Measurements from ENCODE around the gene KPNB1.
A peak's percentile ranks its signal among the peaks of the same experiment; 100 is the strongest.

The KPNB1 gene

DNA sequence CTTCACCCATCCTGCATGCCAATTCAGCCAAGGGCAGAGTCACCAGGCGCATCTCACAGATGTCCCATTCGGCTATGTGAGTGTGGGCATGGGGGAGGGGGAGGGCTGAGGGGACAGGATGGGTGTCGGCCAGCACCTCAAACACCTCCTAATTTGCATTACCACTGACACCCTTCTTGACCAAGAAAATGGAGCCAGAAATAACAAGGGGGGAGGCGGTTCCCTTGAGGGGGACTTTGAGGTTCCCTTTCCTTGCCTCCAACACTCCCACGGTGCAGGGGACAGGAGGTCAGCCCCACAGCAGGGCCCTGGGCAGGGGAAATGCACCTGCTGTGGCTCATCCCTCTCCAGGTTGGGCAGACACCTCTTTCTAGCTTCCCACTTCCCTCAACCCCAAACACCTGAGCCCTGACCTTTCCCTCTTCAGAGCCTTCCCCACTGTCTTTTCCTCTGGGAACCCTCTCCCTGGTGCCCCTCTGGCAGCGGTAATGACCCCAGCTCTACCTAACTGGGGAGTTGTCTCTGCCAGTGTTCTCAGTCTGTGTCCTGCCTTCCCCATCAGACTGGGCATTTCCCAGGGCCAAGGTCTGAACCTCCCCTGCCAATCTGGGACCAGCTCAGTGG lies 65.2 kb downstream of the KPNB1 start:
- DNase-seq: no peak

DNA sequence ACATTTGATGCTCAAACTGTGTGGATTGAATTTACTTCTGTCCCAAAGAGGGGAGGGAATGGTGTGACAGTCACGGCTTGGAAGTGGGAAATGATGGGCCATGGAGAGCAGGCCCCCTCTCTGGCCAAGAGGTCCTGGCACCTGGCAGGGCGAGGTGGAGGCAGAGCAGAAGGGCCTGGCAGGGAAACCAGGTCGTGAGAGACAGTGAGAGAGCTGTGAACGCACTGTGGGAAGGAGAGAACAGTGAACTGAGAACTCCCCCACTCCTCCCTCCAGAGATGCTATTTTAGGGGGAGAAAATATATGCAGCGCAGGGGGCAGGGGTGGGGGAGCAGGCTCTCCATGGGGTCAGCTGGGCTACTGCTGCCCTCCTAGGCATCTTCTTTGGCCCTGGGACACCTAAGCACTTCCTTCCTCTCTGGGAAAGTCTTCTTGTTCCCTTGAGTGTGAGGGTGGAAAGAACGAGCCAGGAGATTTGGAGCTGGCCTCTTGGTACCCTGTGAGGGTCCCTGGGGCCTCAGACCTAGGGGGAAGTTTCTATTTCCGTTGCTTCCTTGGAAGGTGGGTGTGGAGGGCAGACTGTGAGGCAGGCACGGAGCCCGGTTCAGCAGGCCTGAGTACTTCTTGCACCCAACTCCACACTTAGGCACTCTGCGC lies 66.1 kb downstream of the KPNB1 start:
- DNase-seq: no peak

DNA sequence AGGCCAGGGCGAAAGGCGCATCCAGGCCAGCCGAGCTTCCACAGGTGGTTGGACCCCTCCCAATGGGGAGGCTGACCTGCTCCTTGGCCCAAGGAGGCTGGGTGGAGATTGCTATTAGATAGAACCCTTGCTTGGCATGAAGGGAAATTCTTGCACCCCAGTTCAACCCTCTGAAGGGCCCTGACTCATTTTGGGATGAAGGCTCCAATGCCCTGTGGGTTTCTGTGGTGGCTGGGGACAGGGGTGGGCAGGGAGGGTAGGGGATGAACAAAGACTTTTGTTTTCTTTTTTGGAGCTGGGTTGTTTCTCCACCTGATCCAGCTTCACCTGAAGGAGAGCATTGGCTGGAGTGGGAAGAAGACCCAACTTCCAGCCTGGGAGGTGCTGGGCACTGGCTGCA lies 66.7 kb downstream of the KPNB1 start:
- DNase-seq: no peak

DNA sequence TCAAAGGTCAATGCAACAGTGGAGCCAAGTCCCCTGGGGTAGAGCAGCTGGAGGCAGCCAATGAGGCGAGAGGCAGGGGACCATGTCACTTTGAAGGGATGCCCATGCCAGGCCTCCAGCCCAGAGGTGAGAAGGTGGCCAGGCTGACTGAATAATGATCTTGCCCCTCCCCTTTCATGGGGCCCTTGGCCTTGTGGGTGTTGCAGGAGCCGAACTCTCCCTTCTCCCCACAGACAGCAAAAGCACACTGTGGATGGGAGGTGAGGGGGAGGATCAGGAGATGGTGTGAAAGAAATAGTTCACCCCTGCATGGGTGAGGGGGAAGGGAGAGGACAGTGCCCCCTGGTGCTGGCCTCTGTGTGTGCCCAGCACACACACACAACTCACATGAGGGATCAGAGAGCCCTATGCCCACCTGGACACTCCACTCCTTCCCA lies 67.6 kb downstream of the KPNB1 start:
- DNase-seq: no peak

DNA sequence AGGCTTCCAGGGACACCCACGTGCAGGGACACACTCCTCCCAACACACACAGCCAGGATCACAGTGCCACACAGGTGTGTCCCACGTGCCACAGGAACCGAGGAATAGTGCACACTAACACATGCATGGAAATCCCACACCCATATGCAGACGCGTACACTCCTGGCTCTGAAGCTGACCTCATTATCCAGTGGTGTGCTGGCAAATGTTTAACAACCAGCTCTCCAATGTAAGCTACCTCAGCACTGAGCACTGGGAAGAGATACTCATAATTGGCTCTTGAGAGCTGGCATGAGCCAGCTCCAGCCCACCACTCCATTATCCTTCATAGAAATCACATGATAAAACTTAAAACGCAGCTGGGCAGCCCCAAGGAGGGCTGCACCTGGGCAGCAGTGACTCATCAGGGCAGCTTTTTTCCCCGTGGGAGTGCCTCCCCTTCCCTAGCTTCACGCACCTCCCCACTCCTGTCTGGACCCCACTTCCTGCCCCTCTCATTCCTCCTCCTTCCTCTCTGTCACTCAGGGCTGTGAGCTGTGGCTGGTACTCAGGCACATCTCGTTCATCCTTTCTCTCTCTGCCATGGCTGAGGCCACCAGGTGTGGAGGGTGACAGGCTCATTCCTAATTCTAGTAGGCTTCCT lies 68.4 kb downstream of the KPNB1 start:
- DNase-seq: no peak

DNA sequence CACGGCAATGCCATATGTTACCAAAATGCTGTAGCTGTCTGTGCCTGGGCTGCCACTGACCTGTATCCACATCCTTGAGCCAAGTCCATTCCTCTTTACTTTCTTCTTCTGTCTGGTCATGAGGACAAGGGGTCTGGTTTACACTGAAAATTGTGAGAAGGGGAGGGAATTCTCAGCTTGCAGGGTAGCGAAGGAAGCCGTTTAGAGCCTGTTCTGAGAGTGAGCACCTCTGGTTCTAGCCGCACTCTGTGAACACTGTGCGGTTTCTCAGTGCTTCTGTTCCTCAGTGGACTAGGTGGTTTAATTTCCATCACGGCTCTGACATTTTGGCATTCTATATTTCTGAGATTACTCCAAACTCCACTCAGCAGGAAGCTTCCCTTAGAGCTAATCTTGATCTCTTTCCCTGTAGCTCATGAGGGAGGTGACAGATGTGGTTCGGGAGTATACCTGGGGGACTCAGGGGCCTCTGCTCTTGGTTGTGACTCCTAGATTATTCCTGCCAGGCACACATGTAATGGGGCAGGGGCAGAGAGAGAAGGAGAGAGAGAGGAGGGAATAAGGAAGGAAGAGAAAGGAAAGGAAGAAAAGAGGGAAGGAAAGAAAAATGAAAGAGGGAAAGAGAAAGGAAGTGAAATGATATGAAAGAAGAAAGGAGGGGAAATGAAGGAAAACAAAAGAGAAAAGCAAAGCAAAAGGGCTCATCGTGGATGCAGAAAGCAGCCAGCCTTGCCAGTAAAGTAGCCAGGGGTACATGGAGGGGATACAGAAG lies 69.1 kb downstream of the KPNB1 start:
- no peak for DNase-seq

DNA sequence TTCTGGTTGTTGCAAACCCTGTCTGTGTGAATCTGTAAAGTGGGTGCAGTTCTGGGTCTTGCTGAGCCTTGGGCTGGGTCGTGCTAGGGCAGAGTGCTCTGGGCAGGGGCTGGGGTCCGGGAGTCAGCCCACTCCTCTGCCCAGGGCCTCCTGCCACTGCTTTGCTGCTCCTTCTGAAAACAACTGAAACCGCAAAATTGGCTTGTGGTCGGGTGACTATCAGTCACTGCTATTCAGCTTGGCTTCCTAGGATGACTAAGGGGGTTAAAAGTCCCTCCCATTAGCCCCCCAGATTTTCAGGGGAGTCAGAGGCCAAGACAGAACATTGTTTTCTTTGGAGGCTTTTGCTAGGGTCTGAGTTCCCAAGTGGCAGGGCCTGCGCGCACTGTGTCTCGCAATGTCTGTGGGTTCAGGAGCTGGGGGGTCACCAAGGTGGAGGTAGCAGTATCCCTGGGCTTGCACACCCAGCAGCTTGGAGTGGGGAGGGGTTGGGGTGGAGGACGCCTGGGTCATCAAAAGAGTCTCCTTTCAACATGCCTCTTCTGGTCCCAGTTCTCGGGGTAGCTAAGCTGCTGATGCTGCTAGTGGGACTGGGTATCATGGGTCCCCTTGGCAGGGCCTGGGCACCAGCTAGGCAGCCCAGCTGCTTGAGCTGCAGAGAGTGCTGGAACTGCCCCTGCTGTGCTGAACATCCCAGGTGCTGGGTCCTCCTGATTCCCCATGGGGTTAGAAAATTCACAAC lies 69.9 kb downstream of the KPNB1 start:
- DNase-seq: no peak

DNA sequence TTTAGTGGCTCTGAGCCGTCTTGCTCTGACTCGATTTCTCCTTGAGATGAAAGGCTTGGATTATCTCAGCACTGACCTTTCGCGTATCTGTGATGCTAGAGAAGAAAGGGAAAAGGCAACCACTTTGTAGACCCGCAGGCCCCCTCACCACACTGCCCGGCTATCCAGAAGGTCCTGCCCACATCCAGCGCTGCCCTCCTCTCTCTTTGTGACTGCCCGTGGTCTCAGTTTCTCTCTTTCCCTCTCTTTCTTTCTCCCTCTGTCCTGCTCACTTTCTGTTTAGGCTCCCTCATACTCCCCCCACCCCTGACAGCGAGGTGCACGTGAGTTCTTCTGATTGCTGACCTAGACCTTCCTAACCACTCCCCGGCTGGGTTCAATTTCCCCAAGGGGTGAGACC lies 70.5 kb downstream of the KPNB1 start:
- DNase-seq: no peak

DNA sequence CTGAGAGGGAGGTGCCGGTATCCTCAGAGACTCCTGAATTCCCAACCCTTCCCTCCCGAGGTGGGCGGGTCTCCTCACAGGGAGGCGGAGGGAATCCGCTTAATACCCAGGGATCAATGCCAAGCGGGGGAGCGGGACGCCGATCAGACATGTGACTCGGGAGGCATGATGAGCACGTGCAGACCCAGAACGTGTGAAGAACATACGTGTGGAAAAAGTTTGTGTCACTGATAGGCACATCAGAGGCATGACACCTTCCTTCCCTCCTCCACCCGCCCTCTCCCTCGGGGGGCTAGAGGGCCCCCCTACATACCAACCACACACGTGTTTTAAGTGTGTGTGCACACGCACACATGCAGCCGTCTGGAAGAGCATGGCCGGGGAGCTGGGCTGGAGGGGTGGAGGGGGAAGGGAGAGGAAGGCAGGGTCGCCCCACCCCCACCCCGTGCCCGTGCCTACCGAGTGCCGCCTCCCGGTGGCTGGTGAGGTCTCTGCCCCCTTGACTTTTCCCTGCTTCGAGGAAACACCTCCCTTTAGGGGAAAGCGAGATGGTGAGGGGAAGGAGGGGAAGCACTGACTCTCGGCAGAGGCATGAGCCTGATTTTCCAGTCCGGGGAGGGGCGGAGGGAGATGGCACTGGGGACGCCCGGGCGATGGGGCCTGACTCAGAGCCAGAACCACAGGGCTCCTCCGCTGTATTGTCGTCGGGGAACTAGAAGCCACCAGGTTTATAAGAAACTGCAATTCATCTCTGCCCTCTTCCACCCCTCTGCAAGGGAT lies 71.2 kb downstream of the KPNB1 start:
- DNase-seq: no peak

DNA sequence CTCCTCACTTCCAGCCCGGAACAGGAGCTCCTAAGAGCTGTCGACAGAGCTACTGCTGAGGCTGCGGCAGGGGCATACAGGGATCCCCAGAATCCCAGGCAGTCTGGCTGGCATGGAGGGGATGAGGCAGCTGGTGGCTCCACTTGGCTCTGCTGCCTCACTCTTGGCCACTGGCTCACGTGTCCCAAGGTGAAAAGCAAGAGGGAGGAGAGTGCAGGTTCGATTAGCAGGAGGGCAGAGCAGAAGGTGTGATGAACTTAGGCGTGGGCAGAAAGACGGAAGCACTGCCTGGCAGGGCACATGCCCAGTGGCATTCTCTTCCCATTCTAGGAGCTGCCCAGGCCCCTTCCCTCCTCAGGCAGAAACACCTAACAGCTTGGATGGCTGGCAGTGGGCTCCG lies 72.0 kb downstream of the KPNB1 start:
- no peak for DNase-seq

DNA sequence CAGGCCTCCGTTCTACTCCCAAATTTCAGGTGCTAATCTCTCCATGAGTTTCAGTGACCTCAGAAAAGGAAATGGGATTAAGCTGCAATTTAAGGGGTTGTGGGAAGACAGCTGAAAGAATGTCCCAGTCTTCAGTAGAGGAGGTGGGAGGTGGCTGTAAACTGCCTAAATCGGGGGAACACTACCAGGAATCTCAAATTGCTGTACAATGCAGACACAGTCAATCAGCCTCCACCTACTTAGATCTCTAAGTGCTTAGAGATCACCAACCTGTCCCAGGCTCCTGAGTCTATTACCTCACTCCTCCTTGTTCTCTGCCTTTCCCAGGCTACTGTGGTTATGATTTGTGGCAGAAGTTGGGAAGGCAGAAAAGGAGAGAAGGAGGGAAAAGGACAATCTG lies 75.0 kb downstream of the KPNB1 start:
- no peak for DNase-seq

DNA sequence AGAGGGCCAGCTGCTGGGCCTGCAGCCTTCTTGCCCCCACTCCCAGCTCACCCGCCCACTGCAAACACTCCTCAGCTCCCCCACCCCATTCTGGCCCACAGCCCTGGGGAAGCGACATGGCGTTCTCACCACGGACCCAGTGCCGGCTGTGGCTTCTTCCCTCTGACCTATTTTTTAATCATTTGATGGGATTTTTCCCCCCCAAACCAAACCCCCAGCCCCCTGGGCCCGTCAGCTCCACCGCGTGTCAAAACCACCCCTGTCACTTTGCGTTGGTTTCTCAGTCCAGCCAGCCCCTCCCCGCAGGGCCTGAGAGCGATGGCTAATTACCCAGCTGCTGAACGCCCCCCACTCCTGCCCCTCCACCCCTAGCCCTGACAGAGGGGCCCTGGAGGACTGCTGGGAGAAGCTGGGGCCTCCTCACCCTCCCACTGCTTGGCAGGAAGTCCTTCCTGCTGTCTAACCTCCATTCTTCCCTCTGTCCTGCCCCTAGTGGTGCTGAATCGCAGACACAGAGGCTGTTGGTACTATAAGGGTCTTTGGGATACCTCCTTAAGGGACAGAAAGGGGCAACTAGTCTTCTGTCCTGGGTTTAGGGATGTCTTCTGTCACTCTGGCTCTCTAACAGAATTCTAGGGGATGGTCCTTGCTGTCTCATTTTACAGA lies 75.9 kb downstream of the KPNB1 start:
- DNase-seq: no peak

DNA sequence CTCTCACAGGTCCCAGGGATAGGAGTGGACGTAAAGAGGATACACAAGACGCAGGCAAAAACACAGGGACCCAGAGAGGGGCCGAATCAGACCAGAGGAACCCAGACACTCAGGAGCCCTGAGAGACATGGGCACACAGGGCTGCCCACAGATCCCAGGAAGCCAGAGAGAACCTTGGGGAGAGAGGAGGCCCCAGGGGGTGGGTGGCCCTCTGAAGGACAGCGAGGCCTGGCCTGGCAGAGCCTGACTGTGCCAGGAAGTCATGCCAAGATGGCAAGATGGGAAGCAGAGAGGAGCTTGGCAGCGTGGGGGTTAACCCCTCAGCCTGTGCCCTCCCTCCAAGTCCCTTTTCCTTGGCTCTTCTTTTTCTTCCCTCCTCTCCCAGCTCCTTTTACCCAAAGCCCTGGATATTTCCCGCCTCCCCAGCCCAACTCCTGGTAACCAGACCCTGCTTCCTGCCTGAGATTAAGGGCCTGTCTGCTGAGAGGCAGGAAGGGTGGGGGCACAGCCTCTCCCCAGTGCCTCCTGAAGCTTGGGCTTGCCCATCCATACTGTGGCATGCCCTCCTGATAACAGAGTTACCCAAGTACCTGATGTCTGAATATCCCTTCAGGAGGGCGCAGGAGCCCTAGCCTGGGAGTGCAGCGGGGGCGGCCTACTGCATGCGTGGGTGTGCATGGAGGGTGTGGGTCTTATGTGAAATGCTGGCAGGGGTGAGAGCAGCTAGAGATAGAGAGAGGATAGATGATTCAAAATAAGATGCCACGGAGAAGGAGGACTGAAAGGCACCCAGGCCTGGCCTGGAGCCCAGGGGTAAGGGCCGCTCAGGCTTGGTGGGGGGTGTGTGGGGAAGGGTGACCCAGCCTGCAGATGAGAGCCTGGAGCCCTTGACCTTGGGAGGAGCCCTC lies 77.3 kb downstream of the KPNB1 start:
- peak; percentile 28 for DNase-seq

DNA sequence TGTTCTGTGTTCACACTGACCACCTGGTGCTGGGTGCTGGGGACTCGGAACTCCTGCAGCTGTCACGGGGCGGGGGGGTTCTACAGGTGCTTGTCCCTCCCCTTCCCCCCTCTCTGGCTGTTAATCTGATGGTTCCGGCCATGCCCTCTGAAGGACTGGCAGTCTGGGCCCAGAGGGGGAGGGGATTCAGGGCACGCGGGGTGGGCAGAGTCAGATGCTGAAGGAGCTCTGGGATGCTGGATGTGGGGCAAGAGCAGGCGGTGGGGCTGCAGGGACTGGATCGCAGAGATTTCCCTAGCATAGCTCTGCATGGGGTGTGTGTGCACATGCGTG lies 78.0 kb downstream of the KPNB1 start:
- DNase-seq: peak; percentile 17

DNA sequence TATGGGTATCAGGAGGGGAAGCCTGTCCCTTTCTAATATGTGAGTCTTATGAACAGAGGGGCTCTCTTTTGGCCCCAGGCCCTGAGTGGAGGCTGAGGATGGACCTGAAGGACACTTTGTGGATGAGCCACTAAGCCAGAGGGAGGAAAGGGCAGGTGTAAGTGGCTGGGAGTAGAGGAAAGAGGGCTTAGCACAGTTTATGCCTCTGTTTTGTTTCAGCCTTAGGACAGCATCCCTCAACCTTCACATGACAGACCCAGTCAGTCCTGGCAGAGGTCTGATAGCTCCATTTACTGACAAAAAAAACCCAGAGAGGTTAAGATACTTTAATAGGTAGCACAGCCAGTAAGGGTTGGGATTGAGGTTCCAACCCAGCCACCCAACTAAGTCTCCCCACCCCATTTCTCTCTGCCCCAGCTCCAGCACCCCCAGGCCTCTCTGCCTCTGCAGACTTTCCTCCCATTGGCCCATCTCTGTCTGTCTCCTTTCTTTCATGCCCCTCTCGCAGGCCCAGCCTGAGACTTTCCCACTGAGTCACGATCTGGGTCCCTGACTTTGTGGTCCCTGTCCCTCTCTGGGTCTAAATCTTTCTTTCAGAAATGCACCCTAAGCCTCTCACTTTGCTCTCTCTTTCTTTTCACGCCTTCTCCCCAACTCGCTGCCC lies 78.6 kb downstream of the KPNB1 start:
- peak; percentile 32 for DNase-seq

DNA sequence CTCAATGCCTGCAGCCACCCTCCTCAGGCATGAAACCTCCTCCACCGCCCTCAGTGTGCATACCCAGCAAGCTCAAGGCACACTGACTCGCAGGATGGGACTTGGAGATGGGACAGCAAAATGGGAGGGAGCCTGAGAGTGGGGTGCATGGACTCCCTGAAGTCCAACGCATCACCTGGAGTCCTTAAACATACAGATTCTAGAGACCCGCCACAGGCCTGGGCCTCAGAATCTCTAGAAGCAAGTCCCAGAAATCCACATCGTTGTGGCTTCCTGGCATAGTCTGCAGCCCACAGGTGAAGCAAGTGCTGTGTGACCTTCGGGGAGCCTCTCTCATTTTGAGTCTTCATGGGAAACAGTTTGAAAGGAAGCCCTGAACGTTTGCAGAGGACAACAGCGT lies 79.8 kb downstream of the KPNB1 start:
- no peak for DNase-seq

DNA sequence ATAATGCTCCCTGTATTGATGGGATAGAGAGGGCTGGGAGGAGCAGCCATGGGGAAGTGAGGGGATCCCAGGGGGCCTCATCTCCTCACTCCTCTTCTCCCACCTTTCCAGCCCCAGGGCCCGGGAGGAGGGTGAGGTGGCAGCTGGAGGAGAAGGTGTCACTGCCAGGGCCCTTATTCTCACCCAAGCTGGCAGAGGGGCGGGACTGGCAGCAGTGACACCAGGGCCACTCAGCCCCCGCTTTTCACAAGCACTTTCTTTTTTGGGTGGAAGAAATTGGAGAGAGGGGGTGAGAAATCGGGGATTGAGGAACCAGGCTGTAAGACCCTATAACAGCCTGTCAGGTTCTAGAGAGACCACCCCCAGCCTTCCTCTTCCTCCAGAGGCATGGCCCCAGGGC lies 81.0 kb downstream of the KPNB1 start:
- DNase-seq: peak; percentile 24

DNA sequence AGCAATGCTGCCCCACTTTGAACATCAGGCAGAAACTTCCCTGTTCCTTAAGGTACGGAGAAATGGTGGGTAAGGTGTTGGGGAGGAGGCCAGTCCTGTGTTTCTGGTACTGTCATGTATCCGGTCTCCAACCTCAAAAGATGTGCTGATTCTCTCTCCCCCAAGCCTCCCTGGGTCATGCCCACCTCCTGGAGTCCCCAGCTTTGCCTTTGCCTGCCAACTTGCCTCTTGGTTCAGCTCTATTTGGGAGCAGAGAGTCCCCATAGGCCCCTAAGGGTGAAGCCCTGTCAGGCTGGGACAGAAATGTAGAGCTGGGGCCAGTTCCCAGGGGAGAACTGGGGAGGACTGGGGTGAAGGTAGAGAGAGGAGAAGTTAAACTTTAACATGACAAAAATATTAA lies 81.7 kb downstream of the KPNB1 start:
- peak; percentile 24 for DNase-seq

DNA sequence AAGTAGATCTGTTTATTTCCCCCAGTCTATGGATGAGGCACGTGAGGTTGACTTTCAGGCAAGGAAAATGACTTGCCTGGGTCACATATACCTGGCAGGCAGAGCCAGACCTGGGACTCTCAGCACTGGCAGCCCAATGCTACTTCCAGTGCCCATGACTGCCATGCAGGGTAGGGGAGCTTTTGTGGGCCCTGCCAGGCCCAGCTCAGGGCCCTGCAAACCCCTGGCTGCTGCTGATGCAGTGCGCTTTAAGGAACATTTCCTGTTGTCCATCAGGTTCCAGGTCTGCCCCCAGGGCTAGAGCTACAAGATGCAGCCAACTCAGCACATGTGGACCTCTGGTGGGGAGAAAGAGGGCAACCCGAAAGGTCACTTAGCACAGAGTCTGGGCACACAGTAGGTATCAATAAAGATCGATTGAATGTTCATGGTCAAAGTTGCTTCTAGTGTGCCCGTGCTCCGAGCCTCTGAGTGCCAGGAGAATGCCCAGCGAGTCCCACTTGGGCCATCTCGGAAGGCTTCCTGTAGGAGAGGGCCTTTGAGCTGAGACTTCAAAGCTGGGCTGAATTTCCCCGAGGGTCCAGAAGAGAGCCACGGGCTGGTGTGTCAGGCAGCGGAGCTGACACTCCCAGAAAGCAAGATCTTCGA lies 82.8 kb downstream of the KPNB1 start:
- peak; percentile 23 for DNase-seq
